HG02970 (cell line): Measurements from ENCODE around the gene SULT1A2.
"Not testable (repeated sequence)": the region's sequence is repeated elsewhere in the genome, so short reads cannot be mapped to it uniquely, and the experiment has no call there.

Experiments used
- ATAC-seq: cut with Tn5 transposase; IDR thresholded peaks from one replicate; pipeline ENCODE4 v1.9.1; 2021; ENCODE audit warnings: mild to moderate bottlenecking, moderate library complexity, moderate number of reproducible peaks; ENCODE audit not compliant: unreplicated experiment, low FRiP score

Gene SULT1A2

GRCh38 chr16:28562199-28562598 lies 34.7 kb downstream of the SULT1A2 start:
- ATAC-seq, result no peak

GRCh38 chr16:28561557-28562187 lies 35.2 kb downstream of the SULT1A2 start:
- ATAC-seq, result no peak

- ATAC-seq, result no peak
These were observed 38.4 kb downstream of the SULT1A2 start for GRCh38 chr16:28558456-28558855.

- ATAC-seq, result no peak
These were observed 39.9 kb downstream of the SULT1A2 start for GRCh38 chr16:28556914-28557320.

GRCh38 chr16:28555561-28555960 lies 41.3 kb downstream of the SULT1A2 start:
- no peak for ATAC-seq

GRCh38 chr16:28554634-28555423 lies 42.0 kb downstream of the SULT1A2 start:
- ATAC-seq, result peak; percentile 3

- ATAC-seq, result peak; percentile 78
These were observed 42.8 kb downstream of the SULT1A2 start, which contains the start of gene SGF29 for GRCh38 chr16:28553776-28554633. Gene SGF29 (plus strand): TSS chr16:28553920. CDS start chr16:28581070, 27,150 bp downstream.

GRCh38 chr16:28549301-28549899 lies 47.5 kb downstream of the SULT1A2 start:
- ATAC-seq, result no peak

GRCh38 chr16:28548306-28548802 lies 48.5 kb downstream of the SULT1A2 start:
- ATAC-seq, result no peak

- ATAC-seq, result no peak
These were observed 50.2 kb downstream of the SULT1A2 start for GRCh38 chr16:28546626-28547025.

- not testable (repeated sequence) for ATAC-seq
These were observed 50.9 kb downstream of the SULT1A2 start for GRCh38 chr16:28545964-28546363.

GRCh38 chr16:28544998-28545397 lies 51.9 kb downstream of the SULT1A2 start:
- ATAC-seq, result no peak

GRCh38 chr16:28543072-28543471 lies 53.8 kb downstream of the SULT1A2 start:
- ATAC-seq, result no peak

- ATAC-seq, result no peak
These were observed 54.2 kb downstream of the SULT1A2 start for GRCh38 chr16:28542646-28543045.
